ENCODE data around the gene ATP13A1. TPM values are rescaled to one million over a fixed set of nuclear protein-coding genes. Genes with fewer than 3 reads are reported as not detected.

Gene ATP13A1
- total RNA-seq, 1 experiment from 2014 or later = 73.7 TPM

DNA sequence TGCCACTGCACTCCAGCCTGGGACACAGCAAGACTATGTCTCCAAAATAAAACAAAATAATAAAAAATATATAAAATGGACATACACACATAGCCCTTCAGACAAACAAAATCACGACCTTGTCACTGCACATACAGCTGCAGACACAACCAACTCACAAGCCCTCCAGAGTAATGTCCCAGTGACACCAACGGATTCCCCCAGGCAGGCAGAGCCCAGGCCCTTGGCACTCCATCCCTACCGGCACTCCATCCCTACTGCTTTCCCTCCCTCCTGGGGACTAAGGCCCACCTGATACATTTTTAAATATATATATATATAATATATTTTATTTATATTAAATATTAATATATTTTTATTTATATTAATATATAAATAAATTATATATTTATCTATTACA, 23.6 kb upstream of the ATP13A1 start:
- BruUV-seq (replicated peaks) = no TSS peak
- Histone ChIP-seq H3K4me3 (replicated peaks in 1 of 2; ENCODE audit: low read depth in 1 of 2, low read length in 2 of 2) (no peak overlapping the region), H3K4me2 (ENCODE audit: low read length) (no peak overlapping the region), H3K27me3 (ENCODE audit: insufficient read depth, low read length) (no peaks in the 10 kb centered on the region), H3K9me3 (ENCODE audit: control insufficient read depth in 1 of 2, insufficient read depth in 1 of 2, low read depth in 1 of 2, low read length in 2 of 2) (peaks cover 0 to 5% of the 10 kb centered on the region in 2 experiments; a peak in 2 of 4 replicates), H3K79me2 (ENCODE audit: insufficient read depth, low read length) (no peaks in the 10 kb centered on the region), H4K20me1 (ENCODE audit: insufficient read depth) (no peaks in the 10 kb centered on the region), H3K9me2 (ENCODE audit: insufficient read depth) (no peaks in the 10 kb centered on the region), H3K27ac (ENCODE audit: low read depth, low read length) (no peak overlapping the region), H3K4me1 (ENCODE audit: control insufficient read depth in 1 of 2, insufficient read depth in 2 of 2, low read length in 2 of 2) (no peaks in the 10 kb centered on the region), H3K36me3 (ENCODE audit: control insufficient read depth in 1 of 2, insufficient read depth in 2 of 2, low read length in 2 of 2) (peaks cover 0 to 5% of the 10 kb centered on the region in 2 experiments; a peak in 1 of 4 replicates), H3K9ac (ENCODE audit: low read length) (no peak overlapping the region), H2AFZ (ENCODE audit: low read depth, low read length, poor library complexity, severe bottlenecking) (no peak overlapping the region)
- DNase-seq (ENCODE audit: low read depth, low spot score) = no peak
- ChIA-PET RAD21 (ENCODE audit: low non-redundant PET in 1 of 2, low total read pairs in 2 of 2, uncharacterized antibody in 2 of 2, unreplicated experiment in 2 of 2) (no interaction called here), CTCF (no interaction called here), POLR2A (no interaction called here)
- no peak for ATAC-seq
- intact Hi-C loops (cut with micrococcal nuclease) = no loop called here
- TF ChIP-seq, protein P1, sequence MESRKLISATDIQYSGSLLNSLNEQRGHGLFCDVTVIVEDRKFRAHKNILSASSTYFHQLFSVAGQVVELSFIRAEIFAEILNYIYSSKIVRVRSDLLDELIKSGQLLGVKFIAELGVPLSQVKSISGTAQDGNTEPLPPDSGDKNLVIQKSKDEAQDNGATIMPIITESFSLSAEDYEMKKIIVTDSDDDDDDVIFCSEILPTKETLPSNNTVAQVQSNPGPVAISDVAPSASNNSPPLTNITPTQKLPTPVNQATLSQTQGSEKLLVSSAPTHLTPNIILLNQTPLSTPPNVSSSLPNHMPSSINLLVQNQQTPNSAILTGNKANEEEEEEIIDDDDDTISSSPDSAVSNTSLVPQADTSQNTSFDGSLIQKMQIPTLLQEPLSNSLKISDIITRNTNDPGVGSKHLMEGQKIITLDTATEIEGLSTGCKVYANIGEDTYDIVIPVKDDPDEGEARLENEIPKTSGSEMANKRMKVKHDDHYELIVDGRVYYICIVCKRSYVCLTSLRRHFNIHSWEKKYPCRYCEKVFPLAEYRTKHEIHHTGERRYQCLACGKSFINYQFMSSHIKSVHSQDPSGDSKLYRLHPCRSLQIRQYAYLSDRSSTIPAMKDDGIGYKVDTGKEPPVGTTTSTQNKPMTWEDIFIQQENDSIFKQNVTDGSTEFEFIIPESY (IDR thresholded peaks at IDR 0.05; ENCODE audit: extremely low read depth, insufficient replicate concordance, low read length) = no peak
- no peak for TF ChIP-seq EZH2phosphoT487 (IDR thresholded peaks at IDR 0.05; ENCODE audit: borderline replicate concordance)
- TF ChIP-seq YY1 (IDR thresholded peaks at IDR 0.05; ENCODE audit: extremely low read depth, insufficient replicate concordance, low read depth, low read length) = no peak
- TF ChIP-seq ELF1 (IDR thresholded peaks at IDR 0.05; ENCODE audit: borderline replicate concordance, low read depth) = no peak
- no peak for TF ChIP-seq TCF7L2 (IDR thresholded peaks at IDR 0.05; ENCODE audit: borderline replicate concordance, extremely low read depth, insufficient read depth, insufficient read length)
- TF ChIP-seq, protein P2, sequence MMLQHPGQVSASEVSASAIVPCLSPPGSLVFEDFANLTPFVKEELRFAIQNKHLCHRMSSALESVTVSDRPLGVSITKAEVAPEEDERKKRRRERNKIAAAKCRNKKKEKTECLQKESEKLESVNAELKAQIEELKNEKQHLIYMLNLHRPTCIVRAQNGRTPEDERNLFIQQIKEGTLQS (IDR thresholded peaks at IDR 0.05) = no peak
- no peak for TF ChIP-seq ZFX (IDR thresholded peaks at IDR 0.05)
- TF ChIP-seq RAD21 (IDR thresholded peaks at IDR 0.05; ENCODE audit: low read depth) = no peak
- TF ChIP-seq, protein P3, sequence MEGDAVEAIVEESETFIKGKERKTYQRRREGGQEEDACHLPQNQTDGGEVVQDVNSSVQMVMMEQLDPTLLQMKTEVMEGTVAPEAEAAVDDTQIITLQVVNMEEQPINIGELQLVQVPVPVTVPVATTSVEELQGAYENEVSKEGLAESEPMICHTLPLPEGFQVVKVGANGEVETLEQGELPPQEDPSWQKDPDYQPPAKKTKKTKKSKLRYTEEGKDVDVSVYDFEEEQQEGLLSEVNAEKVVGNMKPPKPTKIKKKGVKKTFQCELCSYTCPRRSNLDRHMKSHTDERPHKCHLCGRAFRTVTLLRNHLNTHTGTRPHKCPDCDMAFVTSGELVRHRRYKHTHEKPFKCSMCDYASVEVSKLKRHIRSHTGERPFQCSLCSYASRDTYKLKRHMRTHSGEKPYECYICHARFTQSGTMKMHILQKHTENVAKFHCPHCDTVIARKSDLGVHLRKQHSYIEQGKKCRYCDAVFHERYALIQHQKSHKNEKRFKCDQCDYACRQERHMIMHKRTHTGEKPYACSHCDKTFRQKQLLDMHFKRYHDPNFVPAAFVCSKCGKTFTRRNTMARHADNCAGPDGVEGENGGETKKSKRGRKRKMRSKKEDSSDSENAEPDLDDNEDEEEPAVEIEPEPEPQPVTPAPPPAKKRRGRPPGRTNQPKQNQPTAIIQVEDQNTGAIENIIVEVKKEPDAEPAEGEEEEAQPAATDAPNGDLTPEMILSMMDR (IDR thresholded peaks at IDR 0.05 in 2 of 3, conservative IDR thresholded peaks at IDR 0.05 in 1 of 3; ENCODE audit: borderline replicate concordance in 1 of 3, insufficient read depth in 1 of 3, low read depth in 2 of 3, low read length in 2 of 3) = no peak
- no peak for TF ChIP-seq POLR2AphosphoS5 (IDR thresholded peaks at IDR 0.05; ENCODE audit: low read depth, low read length)
- TF ChIP-seq CEBPB (IDR thresholded peaks at IDR 0.05; ENCODE audit: low read depth) = no peak
- no peak for TF ChIP-seq SP1 (IDR thresholded peaks at IDR 0.05; ENCODE audit: low read depth)
- TF ChIP-seq ZNF274 (IDR thresholded peaks at IDR 0.05; ENCODE audit: low read depth, low read length) = no peak

Data from HCT116 (cell line).